ENCODE measurements around the gene PPP1R26.
"Not testable (repeated sequence)": the region's sequence is repeated elsewhere in the genome, so short reads cannot be mapped to it uniquely, and the experiment has no call there.

The PPP1R26 gene

GRCh38 chr9:135506327-135507103 is 26.9 kb downstream of the PPP1R26 start:
- DNase-seq = no peak

GRCh38 chr9:135507104-135508035 is 27.8 kb downstream of the PPP1R26 start:
- DNase-seq = no peak

GRCh38 chr9:135508211-135508820 is 28.7 kb downstream of the PPP1R26 start:
- DNase-seq = no peak

GRCh38 chr9:135509458-135509857 is 29.9 kb downstream of the PPP1R26 start:
- DNase-seq = no peak

GRCh38 chr9:135512241-135512603 is 32.6 kb downstream of the PPP1R26 start:
- no peak for DNase-seq

GRCh38 chr9:135512904-135513303 is 33.3 kb downstream of the PPP1R26 start:
- no peak for DNase-seq

GRCh38 chr9:135513351-135513846 is 33.8 kb downstream of the PPP1R26 start:
- no peak for DNase-seq

GRCh38 chr9:135513906-135514305 is 34.3 kb downstream of the PPP1R26 start:
- not testable (repeated sequence) for DNase-seq

GRCh38 chr9:135514342-135515082 is 34.9 kb downstream of the PPP1R26 start:
- DNase-seq = no peak

GRCh38 chr9:135515083-135515951 is 35.7 kb downstream of the PPP1R26 start:
- DNase-seq = no peak

GRCh38 chr9:135516132-135516860 is 36.7 kb downstream of the PPP1R26 start:
- no peak for DNase-seq

- DNase-seq = no peak
These were observed 37.8 kb downstream of the PPP1R26 start for GRCh38 chr9:135517407-135517822.

- no peak for DNase-seq
These were observed 39.8 kb downstream of the PPP1R26 start for GRCh38 chr9:135519179-135519971.

- no peak for DNase-seq
These were observed 41.5 kb downstream of the PPP1R26 start, which contains the start of gene LCN1 for GRCh38 chr9:135520916-135521607. TSS of gene LCN1 (plus strand) at chr9:135521440. CDS start at chr9:135521498, 58 bp downstream.

- DNase-seq = no peak
These were observed 42.1 kb downstream of the PPP1R26 start for GRCh38 chr9:135521608-135522095.

GRCh38 chr9:135522137-135522877 is 42.7 kb downstream of the PPP1R26 start:
- no peak for DNase-seq

- DNase-seq = no peak
These were observed 43.3 kb downstream of the PPP1R26 start for GRCh38 chr9:135522931-135523330.

- no peak for DNase-seq
These were observed 44.0 kb downstream of the PPP1R26 start for GRCh38 chr9:135523521-135524129.
